ENCODE data around the gene KCNAB3. TPM values are rescaled to one million over a fixed set of nuclear protein-coding genes. Genes with fewer than 3 reads are reported as not detected.

KCNAB3 gene
- total RNA-seq, 2 donors from 2014 or later: not detected

- Histone ChIP-seq H3K27ac (no peak overlapping the region), H3K27me3 (replicated peaks; ENCODE audit: insufficient read depth) (no peaks in the 10 kb centered on the region), H3K9me3 (no peaks in the 10 kb centered on the region), H3K4me1 (ENCODE audit: control insufficient read depth in 1 of 2, low read depth in 2 of 2) (no peaks in the 10 kb centered on the region), H3K36me3 (peaks cover 50% of the 10 kb centered on the region), H3K4me3 (no peak overlapping the region)
- TF ChIP-seq CTCF (IDR thresholded peaks at IDR 0.05): no peak
- ATAC-seq (ENCODE audit: insufficient number of reproducible peaks, low FRiP score, low read depth) (no peak), DNase-seq (ENCODE audit: low spot score) (no peak)
Observed at GRCh38 chr17:7940743-7941142, 11.1 kb upstream of the KCNAB3 start.

- no peaks in the 10 kb centered on the region for H3K27me3 ChIP-seq (replicated peaks; ENCODE audit: insufficient read depth)
- no peak for DNase-seq (ENCODE audit: low spot score)
Observed at GRCh38 chr17:7940034-7940433, 10.4 kb upstream of the KCNAB3 start.

GRCh38 chr17:7935859-7936258 lies 6.2 kb upstream of the KCNAB3 start:
- no peak for ATAC-seq (ENCODE audit: insufficient number of reproducible peaks, low FRiP score, low read depth)
- DNase-seq (ENCODE audit: low spot score): no peak
- no peaks in the 10 kb centered on the region for H3K27me3 ChIP-seq (replicated peaks; ENCODE audit: insufficient read depth)
- H3K27ac ChIP-seq: no peak overlapping the region
- no peak for TF ChIP-seq CTCF (IDR thresholded peaks at IDR 0.05)
- H3K9me3 ChIP-seq: no peaks in the 10 kb centered on the region
- peaks cover 24% of the 10 kb centered on the region for H3K36me3 ChIP-seq
- H3K4me3 ChIP-seq: no peak overlapping the region
- peaks cover 14 to 25% of the 10 kb centered on the region in 2 donors for H3K4me1 ChIP-seq (ENCODE audit: control insufficient read depth in 1 of 2, low read depth in 2 of 2)

More at GRCh38 chr17:7940034-7940433, 10.4 kb upstream of the KCNAB3 start:
- ATAC-seq (ENCODE audit: insufficient number of reproducible peaks, low FRiP score, low read depth): no peak
- TF ChIP-seq CTCF (IDR thresholded peaks at IDR 0.05): no peak
- H3K36me3 ChIP-seq: peaks cover 47% of the 10 kb centered on the region
- H3K27ac ChIP-seq: no peak overlapping the region
- no peak overlapping the region for H3K4me3 ChIP-seq
- H3K9me3 ChIP-seq: no peaks in the 10 kb centered on the region
- H3K4me1 ChIP-seq (ENCODE audit: control insufficient read depth in 1 of 2, low read depth in 2 of 2): no peaks in the 10 kb centered on the region

- H3K36me3 ChIP-seq: peaks cover 10% of the 10 kb centered on the region
- ATAC-seq (ENCODE audit: insufficient number of reproducible peaks, low FRiP score, low read depth) (no peak), DNase-seq (ENCODE audit: low spot score) (no peak)
- H3K4me3 ChIP-seq: peak overlapping the region; percentile 98
- H3K27ac ChIP-seq: peak overlapping the region in 1 of 2 donors; percentile 72
- H3K9me3 ChIP-seq: no peaks in the 10 kb centered on the region
- H3K4me1 ChIP-seq (ENCODE audit: control insufficient read depth in 1 of 2, low read depth in 2 of 2): peaks cover 14 to 28% of the 10 kb centered on the region in 2 donors
- TF ChIP-seq CTCF (IDR thresholded peaks at IDR 0.05): no peak
- H3K27me3 ChIP-seq (replicated peaks; ENCODE audit: insufficient read depth): no peaks in the 10 kb centered on the region
Observed at GRCh38 chr17:7932949-7933348, 3.3 kb upstream of the KCNAB3 start.

- H3K27ac ChIP-seq: peak overlapping the region; percentile 37 to 72
- no peaks in the 10 kb centered on the region for H3K9me3 ChIP-seq
- DNase-seq (ENCODE audit: low spot score): no peak
- H3K4me1 ChIP-seq (ENCODE audit: control insufficient read depth in 1 of 2, low read depth in 2 of 2): peaks cover 14 to 28% of the 10 kb centered on the region in 2 donors
- H3K36me3 ChIP-seq: peaks cover 10% of the 10 kb centered on the region
- no peaks in the 10 kb centered on the region for H3K27me3 ChIP-seq (replicated peaks; ENCODE audit: insufficient read depth)
- TF ChIP-seq CTCF (IDR thresholded peaks at IDR 0.05): no peak
- peak overlapping the region; percentile 98 for H3K4me3 ChIP-seq
- peak; percentile 4 for ATAC-seq (ENCODE audit: insufficient number of reproducible peaks, low FRiP score, low read depth)
Observed at GRCh38 chr17:7932483-7932891, 2.8 kb upstream of the KCNAB3 start.

Measured in thoracic aorta (tissue), 2 donors.